Liver (tissue), 9 donors: ENCODE results near the gene EPHB6. TPM values are rescaled to one million over a fixed set of nuclear protein-coding genes. Genes with fewer than 3 reads are reported as not detected.

Source experiments
- DNase-seq: peaks from one replicate; pipeline ENCODE4 v3.0.0-alpha.2; 2017; ENCODE audit warnings: low spot score
- H3K27ac ChIP-seq, 2 donors: one replicate each; pipeline ENCODE4 v1.7.0; 2013; ENCODE audit warnings: inconsistent platforms in 2 of 2, low read length in 2 of 2, control low read depth in 1 of 2, low read depth in 1 of 2, mild to moderate bottlenecking in 1 of 2
- H3K27me3 ChIP-seq, 4 donors: one replicate each; pipeline versions ENCODE4 v1.6.1 to v1.7.0; 2013; ENCODE audit warnings: low read length in 3 of 4, inconsistent platforms in 1 of 4, mild to moderate bottlenecking in 1 of 4, moderate library complexity in 1 of 4; ENCODE audit not compliant: control insufficient read depth in 4 of 4, insufficient read depth in 4 of 4
- H3K36me3 ChIP-seq, 4 donors: one replicate each; pipeline versions ENCODE4 v1.6.1 to v1.7.0; 2013; ENCODE audit warnings: low read length in 3 of 4, mild to moderate bottlenecking in 3 of 4, low read depth in 1 of 4, moderate library complexity in 1 of 4; ENCODE audit not compliant: control insufficient read depth in 4 of 4, insufficient read depth in 3 of 4
- H3K4me1 ChIP-seq, 4 donors: one replicate each; pipeline versions ENCODE4 v1.6.1 to v1.7.0; 2013; ENCODE audit warnings: low read length in 3 of 4, mild to moderate bottlenecking in 3 of 4, moderate library complexity in 1 of 4; ENCODE audit not compliant: control insufficient read depth in 4 of 4, insufficient read depth in 4 of 4
- H3K4me3 ChIP-seq, 3 donors: one replicate each; pipeline versions ENCODE4 v1.6.1 to v1.7.0; 2013; ENCODE audit warnings: low read length in 3 of 3, control low read depth in 1 of 3, low read depth in 1 of 3, mild to moderate bottlenecking in 1 of 3
- H3K9ac ChIP-seq, 2 donors: one replicate each; pipeline ENCODE4 v1.7.0; 2013; ENCODE audit warnings: low read length in 2 of 2, mild to moderate bottlenecking in 2 of 2, moderate library complexity in 2 of 2, control low read depth in 1 of 2, low read depth in 1 of 2
- H3K9me3 ChIP-seq, 4 donors: one replicate each; pipeline versions ENCODE4 v1.6.1 to v1.7.0; 2013; ENCODE audit warnings: low read length in 3 of 4; ENCODE audit not compliant: control insufficient read depth in 4 of 4
- EGR1 ChIP-seq, 2 donors: IDR thresholded peaks; 2 replicates each; pipeline ENCODE4 v1.6.1; 2016 to 2018; ENCODE audit warnings: antibody characterized with exemption in 2 of 2, low read depth in 2 of 2
- FOXA1 ChIP-seq: IDR thresholded peaks from 2 replicates; pipeline ENCODE4 v1.6.1; 2016; ENCODE audit warnings: antibody characterized with exemption
- FOXA2 ChIP-seq: IDR thresholded peaks from 2 replicates; pipeline ENCODE4 v1.6.1; 2016; ENCODE audit warnings: antibody characterized with exemption
- GABPA ChIP-seq, 2 donors: IDR thresholded peaks in 1 of 2; conservative IDR thresholded peaks in 1 of 2; 2 replicates each; pipeline ENCODE4 v1.6.1; 2016; ENCODE audit warnings: antibody characterized with exemption in 2 of 2, mild to moderate bottlenecking in 1 of 2, moderate library complexity in 1 of 2
- HNF4A ChIP-seq, 2 donors: conservative IDR thresholded peaks; 2 replicates each; pipeline ENCODE4 v1.6.1; 2016; ENCODE audit warnings: antibody characterized with exemption in 2 of 2, mild to moderate bottlenecking in 2 of 2
- HNF4G ChIP-seq: IDR thresholded peaks from 2 replicates; pipeline ENCODE4 v1.6.1; 2016; ENCODE audit warnings: antibody characterized with exemption
- NR2F2 ChIP-seq: IDR thresholded peaks from 2 replicates; pipeline ENCODE4 v1.6.1; 2016; ENCODE audit warnings: antibody characterized with exemption
- RAD21 ChIP-seq, 2 donors: IDR thresholded peaks; 2 replicates each; pipeline ENCODE4 v1.6.1; 2016; ENCODE audit warnings: antibody characterized with exemption in 2 of 2, mild to moderate bottlenecking in 2 of 2
- RXRA ChIP-seq, 2 donors: IDR thresholded peaks; 2 replicates each; pipeline ENCODE4 v1.6.1; 2017 to 2018; ENCODE audit warnings: antibody characterized with exemption in 2 of 2, mild to moderate bottlenecking in 1 of 2
- SP1 ChIP-seq: IDR thresholded peaks from 2 replicates; pipeline ENCODE4 v1.6.1; 2018; ENCODE audit warnings: antibody characterized with exemption, mild to moderate bottlenecking
- TAF1 ChIP-seq: conservative IDR thresholded peaks from 2 replicates; pipeline ENCODE4 v1.6.1; 2016; ENCODE audit warnings: antibody characterized with exemption, mild to moderate bottlenecking
- YY1 ChIP-seq: IDR thresholded peaks from 2 replicates; pipeline ENCODE4 v1.6.1; 2016; ENCODE audit warnings: antibody characterized with exemption, mild to moderate bottlenecking
- WGBS: extraction: QIAGEN DNeasy Blood & Tissue Kit; methylation state at CpG from one replicate; pipeline ENCODE4 v1.1.7; 2013; 5-methylcytosine and 5-hydroxymethylcytosine counted together
- polyA plus RNA-seq, 2 donors: library from polyadenylated mRNA; stranded (reverse) in 1 of 2; unstranded in 1 of 2; fragments of 200-250 nt in 1 of 2; fragments of >200 nt in 1 of 2; fragmentation: Nextera tagmentation in 1 of 2; extraction: Ambion mirVana in 1 of 2; gene quantifications; one replicate each; pipeline versions ENCODE4 v1.2.1 to v1.2.3, GENCODE V29; 2013 to 2015
- total RNA-seq, 2 donors: library from RNA; depleted of rRNA; stranded (reverse); fragments of >200 nt; gene quantifications; one replicate each; pipeline ENCODE4 v1.2.3, GENCODE V29; 2014
- TF ChIP-seq, protein P1 (sequence below): IDR thresholded peaks from 2 replicates; pipeline ENCODE4 v1.6.1; 2016; ENCODE audit warnings: antibody characterized with exemption, mild to moderate bottlenecking
- TF ChIP-seq, protein P2 (sequence below): IDR thresholded peaks from 2 replicates; pipeline ENCODE4 v1.6.1; 2016; ENCODE audit warnings: antibody characterized with exemption
- TF ChIP-seq, protein P3 (sequence below): fragments of 150-350 bp; IDR thresholded peaks from 2 replicates; pipeline ENCODE4 v1.5.1; 2017; ENCODE audit warnings: improper control_type of control experiment, low read depth, low read length; ENCODE audit not compliant: missing input control
- donor health status: healthy.
- donor health status: healthy.
- donor health status: healthy.
- donor health status: healthy.
- donor health status: healthy.

The EPHB6 gene
- total and polyA plus RNA-seq, 4 donors: 1.2 to 4.3 (median 2.0) TPM

DNA sequence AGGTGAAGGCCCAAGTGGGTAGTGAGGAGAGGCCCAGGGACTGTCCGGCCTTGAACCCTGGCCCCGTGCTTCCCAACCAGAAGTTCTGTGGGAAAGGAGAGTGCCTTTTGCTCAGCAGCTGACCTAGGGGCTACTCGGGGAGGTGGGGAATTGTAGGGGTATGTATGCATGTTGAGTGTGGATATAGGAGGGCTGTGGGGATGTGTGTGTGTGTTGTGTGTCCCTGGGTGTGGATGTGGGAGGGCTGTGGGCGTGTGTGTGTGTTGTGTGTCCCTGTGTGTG, 12.2 kb downstream of the EPHB6 start (continued):
- TF ChIP-seq, protein P1, sequence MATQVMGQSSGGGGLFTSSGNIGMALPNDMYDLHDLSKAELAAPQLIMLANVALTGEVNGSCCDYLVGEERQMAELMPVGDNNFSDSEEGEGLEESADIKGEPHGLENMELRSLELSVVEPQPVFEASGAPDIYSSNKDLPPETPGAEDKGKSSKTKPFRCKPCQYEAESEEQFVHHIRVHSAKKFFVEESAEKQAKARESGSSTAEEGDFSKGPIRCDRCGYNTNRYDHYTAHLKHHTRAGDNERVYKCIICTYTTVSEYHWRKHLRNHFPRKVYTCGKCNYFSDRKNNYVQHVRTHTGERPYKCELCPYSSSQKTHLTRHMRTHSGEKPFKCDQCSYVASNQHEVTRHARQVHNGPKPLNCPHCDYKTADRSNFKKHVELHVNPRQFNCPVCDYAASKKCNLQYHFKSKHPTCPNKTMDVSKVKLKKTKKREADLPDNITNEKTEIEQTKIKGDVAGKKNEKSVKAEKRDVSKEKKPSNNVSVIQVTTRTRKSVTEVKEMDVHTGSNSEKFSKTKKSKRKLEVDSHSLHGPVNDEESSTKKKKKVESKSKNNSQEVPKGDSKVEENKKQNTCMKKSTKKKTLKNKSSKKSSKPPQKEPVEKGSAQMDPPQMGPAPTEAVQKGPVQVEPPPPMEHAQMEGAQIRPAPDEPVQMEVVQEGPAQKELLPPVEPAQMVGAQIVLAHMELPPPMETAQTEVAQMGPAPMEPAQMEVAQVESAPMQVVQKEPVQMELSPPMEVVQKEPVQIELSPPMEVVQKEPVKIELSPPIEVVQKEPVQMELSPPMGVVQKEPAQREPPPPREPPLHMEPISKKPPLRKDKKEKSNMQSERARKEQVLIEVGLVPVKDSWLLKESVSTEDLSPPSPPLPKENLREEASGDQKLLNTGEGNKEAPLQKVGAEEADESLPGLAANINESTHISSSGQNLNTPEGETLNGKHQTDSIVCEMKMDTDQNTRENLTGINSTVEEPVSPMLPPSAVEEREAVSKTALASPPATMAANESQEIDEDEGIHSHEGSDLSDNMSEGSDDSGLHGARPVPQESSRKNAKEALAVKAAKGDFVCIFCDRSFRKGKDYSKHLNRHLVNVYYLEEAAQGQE: no peak
- TF ChIP-seq SP1 (no peak), RAD21 (IDR thresholded peaks at IDR 0.05) (no peak), HNF4A (conservative IDR thresholded peaks at IDR 0.05) (no peak), FOXA1 (no peak)
- TF ChIP-seq, protein P2, sequence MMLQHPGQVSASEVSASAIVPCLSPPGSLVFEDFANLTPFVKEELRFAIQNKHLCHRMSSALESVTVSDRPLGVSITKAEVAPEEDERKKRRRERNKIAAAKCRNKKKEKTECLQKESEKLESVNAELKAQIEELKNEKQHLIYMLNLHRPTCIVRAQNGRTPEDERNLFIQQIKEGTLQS: no peak

DNA sequence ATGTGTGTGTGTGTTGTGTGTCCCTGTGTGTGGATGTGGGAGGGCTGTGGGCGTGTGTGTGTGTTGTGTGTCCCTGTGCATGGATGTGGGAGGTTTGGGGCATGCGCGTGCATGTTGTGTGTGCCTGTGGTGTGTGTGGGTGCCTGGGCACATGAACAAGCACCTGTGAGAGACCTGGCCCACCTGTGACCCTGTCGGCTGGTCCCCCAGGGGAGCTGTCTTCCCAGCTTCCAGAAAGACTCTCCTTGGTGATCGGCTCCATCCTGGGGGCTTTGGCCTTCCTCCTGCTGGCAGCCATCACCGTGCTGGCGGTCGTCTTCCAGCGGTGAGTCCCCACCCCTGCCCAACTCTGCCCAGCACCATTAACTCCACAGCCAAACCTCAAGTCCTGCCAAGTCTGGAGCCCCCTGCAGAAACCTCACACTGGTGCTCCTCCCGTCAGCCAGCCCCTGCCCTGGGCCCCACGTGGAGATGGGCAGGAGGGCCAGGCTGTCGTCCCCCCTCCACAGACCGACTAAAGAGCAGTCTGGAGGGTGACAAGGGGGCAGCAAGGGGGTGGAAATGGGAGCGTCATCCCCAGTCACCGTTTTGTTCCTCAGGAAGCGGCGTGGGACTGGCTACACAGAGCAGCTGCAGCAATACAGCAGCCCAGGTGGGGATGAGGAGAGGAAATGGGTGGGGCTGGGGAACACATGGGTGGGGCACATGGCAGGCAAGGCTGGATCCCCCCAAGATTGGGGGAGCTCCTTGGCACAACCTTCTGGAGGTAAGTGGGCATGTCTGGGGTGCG, 12.7 kb downstream of the EPHB6 start:
- H3K27ac ChIP-seq: no peak overlapping the region
- WGBS: 77% methylated on average over 18 of the region's 18 CpGs
- H3K4me3 ChIP-seq: no peak overlapping the region
- H3K9me3 ChIP-seq: no peaks in the 10 kb centered on the region
- H3K9ac ChIP-seq: no peak overlapping the region
- no peaks in the 10 kb centered on the region for H3K27me3 ChIP-seq
- TF ChIP-seq RXRA (IDR thresholded peaks at IDR 0.05) (no peak), YY1 (no peak), HNF4G (no peak), FOXA1 (no peak), TAF1 (no peak)
- TF ChIP-seq, protein P2: no peak
- H3K36me3 ChIP-seq: peaks cover 0 to 2% (median 0%) of the 10 kb centered on the region in 4 donors
- no peaks in the 10 kb centered on the region for H3K4me1 ChIP-seq
- peak; percentile 29 for DNase-seq

DNA sequence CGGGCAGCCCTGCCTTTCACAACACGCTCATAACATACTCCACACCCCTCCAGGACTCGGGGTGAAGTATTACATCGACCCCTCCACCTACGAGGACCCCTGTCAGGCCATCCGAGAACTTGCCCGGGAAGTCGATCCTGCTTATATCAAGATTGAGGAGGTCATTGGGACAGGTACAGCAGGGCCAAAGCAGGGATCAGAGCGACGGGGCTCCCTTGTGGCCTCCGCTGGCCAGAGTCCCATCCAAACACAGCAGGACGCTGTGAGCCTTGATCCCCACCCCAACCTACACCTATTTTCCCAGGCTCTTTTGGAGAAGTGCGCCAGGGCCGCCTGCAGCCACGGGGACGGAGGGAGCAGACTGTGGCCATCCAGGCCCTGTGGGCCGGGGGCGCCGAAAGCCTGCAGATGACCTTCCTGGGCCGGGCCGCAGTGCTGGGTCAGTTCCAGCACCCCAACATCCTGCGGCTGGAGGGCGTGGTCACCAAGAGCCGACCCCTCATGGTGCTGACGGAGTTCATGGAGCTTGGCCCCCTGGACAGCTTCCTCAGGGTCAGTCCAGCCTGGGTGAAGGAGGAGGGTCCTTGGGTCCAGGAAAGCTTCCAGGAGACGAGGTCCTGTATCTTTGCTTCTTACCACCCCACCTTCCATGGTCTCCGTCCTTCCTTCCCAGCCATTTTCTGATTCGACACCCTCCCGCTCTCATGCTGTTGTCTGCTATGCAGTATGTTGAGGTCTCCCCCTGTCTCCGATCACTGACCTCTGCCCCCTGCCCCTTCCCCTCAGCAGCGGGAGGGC, 13.5 kb downstream of the EPHB6 start:
- Histone ChIP-seq H3K36me3 (no peaks in the 10 kb centered on the region), H3K27me3 (no peaks in the 10 kb centered on the region), H3K9me3 (no peaks in the 10 kb centered on the region), H3K4me3 (no peak overlapping the region), H3K4me1 (no peaks in the 10 kb centered on the region), H3K27ac (no peak overlapping the region), H3K9ac (no peak overlapping the region)
- WGBS: 79% methylated on average over 31 of the region's 31 CpGs
- DNase-seq: peak; percentile 28
- TF ChIP-seq EGR1 (IDR thresholded peaks at IDR 0.05; ENCODE audit: low read depth in 2 of 2) (no peak), GABPA (IDR thresholded peaks at IDR 0.05 in 1 of 2, conservative IDR thresholded peaks at IDR 0.05 in 1 of 2) (no peak), YY1 (no peak), HNF4G (no peak), TAF1 (no peak), HNF4A (conservative IDR thresholded peaks at IDR 0.05) (no peak), NR2F2 (no peak), FOXA2 (no peak), RXRA (IDR thresholded peaks at IDR 0.05) (no peak)
- TF ChIP-seq, protein P2: no peak
- TF ChIP-seq, protein P3, sequence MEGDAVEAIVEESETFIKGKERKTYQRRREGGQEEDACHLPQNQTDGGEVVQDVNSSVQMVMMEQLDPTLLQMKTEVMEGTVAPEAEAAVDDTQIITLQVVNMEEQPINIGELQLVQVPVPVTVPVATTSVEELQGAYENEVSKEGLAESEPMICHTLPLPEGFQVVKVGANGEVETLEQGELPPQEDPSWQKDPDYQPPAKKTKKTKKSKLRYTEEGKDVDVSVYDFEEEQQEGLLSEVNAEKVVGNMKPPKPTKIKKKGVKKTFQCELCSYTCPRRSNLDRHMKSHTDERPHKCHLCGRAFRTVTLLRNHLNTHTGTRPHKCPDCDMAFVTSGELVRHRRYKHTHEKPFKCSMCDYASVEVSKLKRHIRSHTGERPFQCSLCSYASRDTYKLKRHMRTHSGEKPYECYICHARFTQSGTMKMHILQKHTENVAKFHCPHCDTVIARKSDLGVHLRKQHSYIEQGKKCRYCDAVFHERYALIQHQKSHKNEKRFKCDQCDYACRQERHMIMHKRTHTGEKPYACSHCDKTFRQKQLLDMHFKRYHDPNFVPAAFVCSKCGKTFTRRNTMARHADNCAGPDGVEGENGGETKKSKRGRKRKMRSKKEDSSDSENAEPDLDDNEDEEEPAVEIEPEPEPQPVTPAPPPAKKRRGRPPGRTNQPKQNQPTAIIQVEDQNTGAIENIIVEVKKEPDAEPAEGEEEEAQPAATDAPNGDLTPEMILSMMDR: no peak
